ENCODE data around the gene EDC3. TPM values are rescaled to one million over a fixed set of nuclear protein-coding genes. Genes with fewer than 3 reads are reported as not detected.

Gene EDC3
- total RNA-seq, 1 donor from 2014 or later: 49.5 TPM

- intact Hi-C loops (cut with micrococcal nuclease): no loop called here
- Mint-ChIP-seq H3K27ac (no peak overlapping the region), H3K9me3 (no peaks in the 10 kb centered on the region), H3K36me3 (ENCODE audit: low read depth) (peaks cover 59% of the 10 kb centered on the region), H3K27me3 (no peaks in the 10 kb centered on the region), H3K4me1 (peaks cover 19% of the 10 kb centered on the region), H3K4me3 (no peak overlapping the region)
- ChIA-PET CTCF (no interaction called here), POLR2A (no interaction called here)
- no peak for TF ChIP-seq CTCF (IDR thresholded peaks at IDR 0.05)
- ATAC-seq (ENCODE audit: low read depth) (no peak), DNase-seq (no peak)
These were observed 100.6 kb downstream of the EDC3 start for GRCh38 chr15:74595271-74595670.

- Mint-ChIP-seq H3K9me3 (no peaks in the 10 kb centered on the region), H3K4me1 (peaks cover 17% of the 10 kb centered on the region), H3K36me3 (ENCODE audit: low read depth) (peaks cover 67% of the 10 kb centered on the region), H3K27ac (no peak overlapping the region), H3K27me3 (no peaks in the 10 kb centered on the region), H3K4me3 (no peak overlapping the region)
- intact Hi-C loops (cut with micrococcal nuclease): no loop called here
- POLR2A ChIA-PET: no interaction called here
- CTCF ChIA-PET: no interaction called here
- ATAC-seq (ENCODE audit: low read depth): no peak
- no peak for DNase-seq
- no peak for TF ChIP-seq CTCF (IDR thresholded peaks at IDR 0.05)
These were observed 101.4 kb downstream of the EDC3 start for GRCh38 chr15:74594455-74594854.

GRCh38 chr15:74593122-74593521, 102.7 kb downstream of the EDC3 start:
- no peak overlapping the region for H3K4me3 Mint-ChIP-seq
- CTCF ChIA-PET: no interaction called here
- no peaks in the 10 kb centered on the region for H3K27me3 Mint-ChIP-seq
- intact Hi-C loops (cut with micrococcal nuclease): no loop called here
- DNase-seq: no peak
- no peaks in the 10 kb centered on the region for H3K9me3 Mint-ChIP-seq
- H3K36me3 Mint-ChIP-seq (ENCODE audit: low read depth): peaks cover 71% of the 10 kb centered on the region
- ATAC-seq (ENCODE audit: low read depth): no peak
- H3K4me1 Mint-ChIP-seq: peaks cover 5% of the 10 kb centered on the region
- H3K27ac Mint-ChIP-seq: no peak overlapping the region
- POLR2A ChIA-PET: no interaction called here
- TF ChIP-seq CTCF (IDR thresholded peaks at IDR 0.05): no peak

GRCh38 chr15:74592222-74592621, 103.6 kb downstream of the EDC3 start:
- Mint-ChIP-seq H3K9me3 (no peaks in the 10 kb centered on the region), H3K4me1 (no peaks in the 10 kb centered on the region), H3K27me3 (no peaks in the 10 kb centered on the region), H3K36me3 (ENCODE audit: low read depth) (peaks cover 68% of the 10 kb centered on the region), H3K4me3 (no peak overlapping the region), H3K27ac (no peak overlapping the region)
- ATAC-seq (ENCODE audit: low read depth) (no peak), DNase-seq (no peak)
- no peak for TF ChIP-seq CTCF (IDR thresholded peaks at IDR 0.05)
- intact Hi-C loops (cut with micrococcal nuclease): no loop called here
- ChIA-PET CTCF (no interaction called here), POLR2A (no interaction called here)

GRCh38 chr15:74589826-74590225, 106.0 kb downstream of the EDC3 start:
- ATAC-seq (ENCODE audit: low read depth) (no peak), DNase-seq (no peak)
- CTCF ChIA-PET: no interaction called here
- POLR2A ChIA-PET: no interaction called here
- Mint-ChIP-seq H3K9me3 (no peaks in the 10 kb centered on the region), H3K27ac (no peak overlapping the region), H3K4me1 (no peaks in the 10 kb centered on the region), H3K27me3 (no peaks in the 10 kb centered on the region), H3K4me3 (no peak overlapping the region), H3K36me3 (ENCODE audit: low read depth) (peaks cover 75% of the 10 kb centered on the region)
- intact Hi-C loops (cut with micrococcal nuclease): no loop called here
- TF ChIP-seq CTCF (IDR thresholded peaks at IDR 0.05): no peak
